H9 (cell line): Measurements from ENCODE around the gene VPS13C. TPM values are rescaled to one million over a fixed set of nuclear protein-coding genes. Genes with fewer than 3 reads are reported as not detected.

Experiments used
- DNase-seq: peaks from one replicate; pipeline ENCODE4 v3.0.0-alpha.2; 2017
- H2AFZ ChIP-seq: one replicate; pipeline ENCODE4 v1.6.1; 2013; ENCODE audit warnings: mild to moderate bottlenecking, low read length, control low read depth, moderate library complexity
- H2AK5ac ChIP-seq: 2 replicates; pipeline ENCODE4 v1.6.1; 2013; ENCODE audit warnings: low read length, control low read depth, mixed read lengths; ENCODE audit not compliant: insufficient read length
- H2BK120ac ChIP-seq: one replicate; pipeline ENCODE4 v1.6.1; 2013; ENCODE audit warnings: low read depth, mild to moderate bottlenecking, low read length, control low read depth, inconsistent platforms; ENCODE audit not compliant: poor library complexity, severe bottlenecking
- H2BK12ac ChIP-seq: 2 replicates; pipeline ENCODE4 v1.6.1; 2013; ENCODE audit warnings: low read length, control low read depth, mixed read lengths, low read depth; ENCODE audit not compliant: insufficient read length
- H2BK15ac ChIP-seq: 2 replicates; pipeline ENCODE4 v1.6.1; 2013; ENCODE audit warnings: low read depth, low read length, control low read depth
- H2BK20ac ChIP-seq: one replicate; pipeline ENCODE4 v1.6.1; 2013; ENCODE audit warnings: low read depth, mild to moderate bottlenecking, low read length, control low read depth, inconsistent platforms; ENCODE audit not compliant: poor library complexity, severe bottlenecking
- H2BK5ac ChIP-seq: 2 replicates; pipeline ENCODE4 v1.6.1; 2013; ENCODE audit warnings: low read length, control low read depth, mixed read lengths; ENCODE audit not compliant: insufficient read length
- H3K14ac ChIP-seq: 2 replicates; pipeline ENCODE4 v1.6.1; 2013; ENCODE audit warnings: low read length, control low read depth; ENCODE audit not compliant: insufficient read depth
- H3K18ac ChIP-seq: 2 replicates; pipeline ENCODE4 v1.6.1; 2013; ENCODE audit warnings: low read depth, mild to moderate bottlenecking, mixed read lengths, low read length, control low read depth; ENCODE audit not compliant: insufficient read length
- H3K23ac ChIP-seq: 2 replicates; pipeline ENCODE4 v1.6.1; 2013; ENCODE audit warnings: low read length, control low read depth, mixed read lengths, low read depth; ENCODE audit not compliant: insufficient read length
- H3K23me2 ChIP-seq: 2 replicates; pipeline ENCODE4 v1.6.1; 2013; ENCODE audit warnings: low read depth, mild to moderate bottlenecking, mixed read lengths, low read length, control low read depth; ENCODE audit not compliant: insufficient read length, poor library complexity, severe bottlenecking
- H3K27ac ChIP-seq: 2 replicates; pipeline ENCODE4 v1.5.1; 2013; ENCODE audit warnings: low read length, control low read depth, mixed read lengths, low read depth; ENCODE audit not compliant: insufficient read length
- H3K27me3 ChIP-seq: 2 replicates; pipeline ENCODE4 v1.6.1; 2013; ENCODE audit warnings: low read length, control low read depth, inconsistent platforms; ENCODE audit not compliant: insufficient read depth
- H3K4ac ChIP-seq: 2 replicates; pipeline ENCODE4 v1.6.1; 2013; ENCODE audit warnings: low read depth, mild to moderate bottlenecking, control low read depth, inconsistent platforms, low read length, moderate library complexity
- H3K4me1 ChIP-seq: 2 replicates; pipeline ENCODE4 v1.6.1; 2013; ENCODE audit warnings: low read length, control low read depth, inconsistent platforms; ENCODE audit not compliant: insufficient read depth
- H3K4me2 ChIP-seq: 2 replicates; pipeline ENCODE4 v1.6.1; 2013; ENCODE audit warnings: low read length, control low read depth, mixed read lengths; ENCODE audit not compliant: insufficient read length, insufficient read depth
- H3K56ac ChIP-seq: 2 replicates; pipeline ENCODE4 v1.6.1; 2013; ENCODE audit warnings: low read depth, mild to moderate bottlenecking, mixed read lengths, low read length, control low read depth; ENCODE audit not compliant: insufficient read length
- H3K79me1 ChIP-seq: 2 replicates; pipeline ENCODE4 v1.6.1; 2013; ENCODE audit warnings: low read depth, mild to moderate bottlenecking, moderate library complexity, low read length, control low read depth, inconsistent platforms; ENCODE audit not compliant: insufficient read depth, poor library complexity, severe bottlenecking
- H3K79me2 ChIP-seq: 2 replicates; pipeline ENCODE4 v1.6.1; 2013; ENCODE audit warnings: low read length, control low read depth, inconsistent platforms; ENCODE audit not compliant: insufficient read depth
- H3K9ac ChIP-seq: 2 replicates; pipeline ENCODE4 v1.6.1; 2013; ENCODE audit warnings: low read length, control low read depth, mixed read lengths; ENCODE audit not compliant: insufficient read length; ENCODE audit errors: extremely low read depth
- H3K9me3 ChIP-seq: one replicate; pipeline ENCODE4 v1.6.1; 2013; ENCODE audit warnings: low read depth, low read length, inconsistent platforms; ENCODE audit not compliant: control insufficient read depth
- H3T11ph ChIP-seq: one replicate; pipeline ENCODE4 v1.6.1; 2013; ENCODE audit warnings: mild to moderate bottlenecking, low read length, control low read depth, inconsistent platforms
- H4K20me1 ChIP-seq: one replicate; pipeline ENCODE4 v1.6.1; 2013; ENCODE audit not compliant: control insufficient read depth, insufficient read length, insufficient read depth
- H4K5ac ChIP-seq: 2 replicates; pipeline ENCODE4 v1.6.1; 2013; ENCODE audit warnings: low read depth, mild to moderate bottlenecking, mixed read lengths, low read length, control low read depth; ENCODE audit not compliant: insufficient read length
- H4K8ac ChIP-seq: replicated peaks from 2 replicates; pipeline ENCODE4 v1.6.1; 2013; ENCODE audit warnings: low read length, control low read depth, mixed read lengths, low read depth; ENCODE audit not compliant: insufficient read length
- H4K91ac ChIP-seq: 2 replicates; pipeline ENCODE4 v1.6.1; 2013; ENCODE audit warnings: low read depth, mild to moderate bottlenecking, moderate library complexity, mixed read lengths, low read length, control low read depth; ENCODE audit not compliant: insufficient read length
- H3K27ac Mint-ChIP-seq, 3 experiments: 2 replicates in 2 of 3; 3 replicates in 1 of 3; pipeline ENCODE4 v1.8.0; 2020 to 2021; ENCODE audit warnings: mixed read lengths in 3 of 3, mild to moderate bottlenecking in 1 of 3, moderate library complexity in 1 of 3
- H3K27me3 Mint-ChIP-seq: 2 replicates; pipeline ENCODE4 v1.8.0; 2021; ENCODE audit warnings: low read depth, mild to moderate bottlenecking, moderate library complexity, mixed read lengths
- H3K36me3 Mint-ChIP-seq, 3 experiments: 2 replicates in 2 of 3; 3 replicates in 1 of 3; pipeline ENCODE4 v1.8.0; 2020 to 2021; ENCODE audit warnings: low read depth in 3 of 3, mixed read lengths in 3 of 3; ENCODE audit not compliant: insufficient read depth in 1 of 3
- H3K4me1 Mint-ChIP-seq, 2 experiments: 2 replicates each; pipeline ENCODE4 v1.8.0; 2020; ENCODE audit warnings: mixed read lengths in 2 of 2
- H3K4me3 Mint-ChIP-seq, 2 experiments: 2 replicates in 1 of 2; 3 replicates in 1 of 2; pipeline ENCODE4 v1.8.0; 2020 to 2021; ENCODE audit warnings: mild to moderate bottlenecking in 2 of 2, mixed read lengths in 2 of 2, moderate library complexity in 1 of 2
- H3K9me3 Mint-ChIP-seq, 2 experiments: 2 replicates in 1 of 2; 3 replicates in 1 of 2; pipeline ENCODE4 v1.8.0; 2020; ENCODE audit warnings: mild to moderate bottlenecking in 2 of 2, mixed read lengths in 2 of 2, moderate library complexity in 1 of 2
- CTCF ChIP-seq: fragments of 200-600 bp; sonication (generic); conservative IDR thresholded peaks from 3 replicates; pipeline ENCODE4 v1.8.0; 2021; ENCODE audit warnings: antibody characterized with exemption, mild to moderate bottlenecking
- WGBS: extraction: QIAGEN DNeasy Blood & Tissue Kit; methylation state at CpG from one replicate; pipeline ENCODE4 v1.1.7; 2013; ENCODE audit warnings: missing lambda C conversion rate, low lambda C conversion rate, mixed read lengths; ENCODE audit not compliant: insufficient read length; ENCODE audit errors: extremely low coverage; 5-methylcytosine and 5-hydroxymethylcytosine counted together
- total RNA-seq: library from RNA; stranded (reverse); gene quantifications from 2 replicates; pipeline ENCODE4 v1.2.1, GENCODE V29; 2021

The VPS13C gene
- total RNA-seq, 1 experiment from 2014 or later: 14.2 TPM

DNA sequence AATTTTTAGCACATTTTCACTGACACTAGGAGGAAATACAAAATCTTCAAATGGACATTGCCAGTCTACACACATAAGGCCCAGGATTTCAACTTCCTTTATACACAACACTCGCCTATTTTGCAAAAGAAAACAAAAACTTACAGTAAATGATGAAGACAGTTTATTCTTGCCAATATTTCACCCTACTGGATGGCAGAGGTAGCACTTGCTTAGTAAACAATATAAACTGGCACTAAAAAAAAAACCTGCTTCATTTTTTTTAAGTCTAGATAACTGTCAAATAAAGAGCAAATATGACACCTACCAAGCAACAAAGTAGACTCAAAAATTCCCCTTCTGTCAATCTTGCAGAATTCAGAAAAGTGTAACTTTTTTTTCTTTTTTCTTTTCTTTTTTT is 204.0 kb downstream of the VPS13C start:
- Histone ChIP-seq H2BK20ac (no peak overlapping the region), H3K27ac (no peak overlapping the region), H2BK15ac (no peak overlapping the region), H3K79me1 (no peaks in the 10 kb centered on the region), H4K5ac (no peak overlapping the region), H3K23ac (no peak overlapping the region), H3T11ph (no peak overlapping the region), H3K4me2 (no peak overlapping the region), H2BK5ac (no peak overlapping the region), H4K91ac (no peak overlapping the region), H3K14ac (no peak overlapping the region), H2AFZ (no peak overlapping the region), H3K18ac (no peak overlapping the region), H3K23me2 (no peaks in the 10 kb centered on the region), H3K9ac (no peak overlapping the region), H2AK5ac (no peak overlapping the region), H2BK12ac (no peak overlapping the region), H3K27me3 (no peaks in the 10 kb centered on the region), H3K4ac (no peak overlapping the region), H4K20me1 (no peaks in the 10 kb centered on the region), H3K79me2 (no peaks in the 10 kb centered on the region), H3K4me1 (no peaks in the 10 kb centered on the region; the same call in 1 of the 2 replicates), H4K8ac (no peak overlapping the region), H3K56ac (no peak overlapping the region), H3K9me3 (no peaks in the 10 kb centered on the region), H2BK120ac (no peak overlapping the region)
- Mint-ChIP-seq H3K27me3 (no peaks in the 10 kb centered on the region), H3K4me3 (no peak overlapping the region), H3K9me3 (no peaks in the 10 kb centered on the region), H3K27ac (no peak overlapping the region), H3K36me3 (no peaks in the 10 kb centered on the region), H3K4me1 (no peaks in the 10 kb centered on the region)
- DNase-seq: no peak
- TF ChIP-seq CTCF: no peak; the same call in 1 of the 3 replicates
- WGBS: no CpG with 5 or more reads among the region's 1 CpG
